Hematopoietic multipotent progenitor cell treated with erythropoietin and hydrocortisone succinate and interleukin-3 and kit ligand, for 17 days (in vitro differentiated cells): ENCODE measurements around the gene CCL14.
"Not testable (repeated sequence)": the region's sequence is repeated elsewhere in the genome, so short reads cannot be mapped to it uniquely, and the experiment has no call there.

Experiments used
- DNase-seq: peaks from one replicate; pipeline ENCODE4 v3.0.0-alpha.2; 2015; ENCODE audit warnings: low spot score

Gene CCL14

DNA sequence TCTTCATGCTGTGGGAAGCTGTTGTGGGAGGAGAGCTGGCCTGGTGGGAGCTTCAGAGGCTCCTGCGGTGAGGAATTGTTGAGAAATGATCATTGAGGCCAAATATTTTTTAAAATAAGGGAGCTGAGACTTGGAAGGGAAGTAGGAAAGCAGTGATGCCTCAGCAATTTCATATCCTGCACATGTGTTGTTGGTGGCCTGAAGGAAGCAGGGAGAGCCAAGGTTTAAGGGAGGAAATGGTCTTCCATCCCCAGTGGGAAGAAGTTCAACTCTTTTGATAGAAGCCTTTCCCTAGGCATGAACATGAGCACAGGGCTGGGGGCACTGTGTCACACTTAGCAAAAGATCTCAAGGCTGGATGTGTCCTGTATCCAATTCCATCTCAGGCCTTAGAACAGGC lies at the start of gene CCL14:
Gene CCL14 (minus strand): TSS at position 87 of the 400 bp plus-strand sequence. CDS start 80 bp downstream, at position 7.
- no peak for DNase-seq

DNA sequence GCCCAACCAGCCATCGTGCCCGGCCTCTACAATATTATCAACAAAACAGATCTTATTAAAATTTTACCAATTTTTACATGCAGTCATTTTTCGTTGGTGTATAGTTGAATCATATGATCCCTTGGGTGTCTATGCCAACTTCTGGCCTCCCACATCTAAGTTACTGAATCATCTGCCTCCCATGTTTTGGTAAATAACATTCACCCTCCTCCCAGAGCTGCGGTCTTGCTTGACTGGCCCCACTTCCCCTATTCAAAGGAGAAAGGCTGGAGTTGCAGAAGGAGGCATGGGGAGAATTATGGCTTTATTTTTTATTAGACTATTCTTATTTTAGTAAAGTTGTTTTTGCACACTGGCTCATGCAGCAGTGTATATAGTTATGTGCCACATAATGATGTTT lies 49.7 kb upstream of the CCL14 start:
- no peak for DNase-seq

DNA sequence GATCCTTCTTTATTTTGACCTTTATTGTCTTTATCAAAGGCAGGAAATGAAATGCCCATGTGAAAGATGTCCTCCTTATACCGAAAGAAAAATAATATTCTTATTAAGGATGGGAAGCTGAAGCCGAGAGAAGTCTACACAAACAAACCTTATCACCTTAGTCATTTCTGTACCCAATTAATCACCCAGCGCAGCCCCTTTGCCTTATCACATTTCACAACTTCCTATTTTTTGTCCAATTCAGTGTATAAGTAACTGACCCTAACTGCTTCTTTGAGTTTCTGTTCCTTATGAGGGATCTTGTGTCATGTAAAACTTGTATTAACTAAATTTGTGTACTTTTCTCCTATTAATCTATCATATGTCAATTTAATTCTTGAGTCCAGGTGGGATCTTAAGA lies 47.6 kb upstream of the CCL14 start:
- DNase-seq = no peak

DNA sequence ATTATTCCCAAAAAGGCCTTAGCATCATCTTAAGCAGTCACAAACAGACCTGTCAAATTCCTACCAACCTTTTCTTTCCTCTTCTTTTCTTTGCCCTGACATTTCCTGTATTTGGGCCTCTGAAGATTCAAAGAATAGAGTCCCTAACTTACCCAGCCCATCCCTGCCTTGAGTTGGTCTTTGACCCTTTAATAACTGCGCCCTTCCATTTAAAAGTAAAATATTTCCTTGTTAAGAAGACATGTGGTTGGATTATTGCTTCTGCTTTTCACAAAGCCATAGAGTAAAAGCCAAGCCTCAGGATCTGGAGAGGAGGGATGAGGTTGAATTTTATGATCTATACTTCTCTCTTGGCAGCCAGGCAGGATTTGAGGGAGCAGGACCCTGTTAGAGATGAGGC lies 44.4 kb upstream of the CCL14 start:
- DNase-seq = no peak

DNA sequence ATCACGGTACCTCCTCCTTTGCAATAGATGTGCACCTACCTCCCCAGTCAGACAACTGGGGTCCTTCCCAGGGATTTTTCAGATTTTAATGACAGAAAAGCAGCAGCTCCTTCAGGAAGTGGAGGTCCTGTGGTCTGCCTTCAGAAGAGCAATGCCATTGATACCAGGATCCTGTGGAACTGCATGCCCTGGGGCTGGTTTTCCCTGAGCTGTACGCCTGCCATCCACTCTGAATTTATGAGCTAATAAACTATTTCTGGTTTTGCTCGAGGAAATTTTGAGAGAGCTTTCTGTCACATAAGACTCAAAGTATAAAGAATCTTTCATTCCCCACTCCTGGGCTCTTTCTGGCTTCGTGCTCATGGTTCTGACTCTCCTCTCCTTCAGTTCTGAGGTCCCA lies 41.2 kb upstream of the CCL14 start:
- no peak for DNase-seq

DNA sequence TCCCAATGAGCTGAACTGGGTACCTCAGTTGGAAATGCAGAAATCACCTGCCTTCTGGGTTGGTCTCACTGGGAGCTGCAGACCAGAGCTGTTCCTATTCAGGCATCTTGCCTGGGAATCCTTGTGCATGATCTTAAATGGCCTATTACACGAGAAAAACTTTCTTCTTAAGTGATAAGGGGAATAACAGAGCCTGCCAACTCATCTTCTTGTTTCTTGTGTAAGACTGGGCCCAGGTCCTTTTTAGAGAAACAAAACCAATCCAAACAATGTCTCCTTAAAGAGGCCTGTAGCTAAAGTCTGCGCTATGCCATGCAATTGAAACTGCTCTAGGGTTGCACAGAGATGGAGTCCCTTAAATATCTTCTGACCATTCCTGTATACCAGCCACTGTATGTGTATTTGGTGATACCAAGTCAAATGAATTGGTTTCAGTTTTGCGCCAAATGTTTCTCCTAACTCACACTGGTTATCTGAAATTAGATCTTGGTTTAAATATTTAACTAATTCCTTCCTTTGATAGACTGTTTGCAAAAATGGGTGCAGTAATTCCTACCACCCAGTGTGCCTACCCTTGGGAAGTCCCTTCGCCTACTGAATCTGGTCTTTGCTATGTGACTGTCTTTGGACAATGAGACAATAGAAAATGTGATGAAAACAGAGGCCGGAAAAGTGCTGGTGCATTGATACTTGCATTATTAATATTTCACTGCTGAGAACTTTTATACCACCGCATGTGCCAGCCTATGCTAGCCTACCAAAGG lies 37.8 kb upstream of the CCL14 start:
- no peak for DNase-seq

DNA sequence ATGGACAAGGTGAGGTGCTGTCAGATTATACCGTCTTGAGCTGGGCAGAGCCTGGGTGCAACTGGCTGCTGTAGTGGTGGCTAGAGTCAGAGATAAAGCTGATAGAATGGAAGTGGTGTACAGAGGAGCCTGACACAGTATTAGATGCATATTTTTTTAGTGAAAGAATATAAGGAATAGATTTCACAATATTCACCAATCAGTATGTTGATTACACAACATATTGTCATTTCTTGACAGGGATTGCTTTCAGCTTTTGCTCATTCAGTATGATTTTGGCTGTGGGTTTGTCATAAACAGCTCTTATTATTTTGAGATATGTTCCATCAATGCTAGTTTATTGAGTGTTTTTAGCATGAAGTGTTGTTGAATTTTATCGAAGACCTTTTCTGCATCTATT lies 32.9 kb upstream of the CCL14 start:
- no peak for DNase-seq

DNA sequence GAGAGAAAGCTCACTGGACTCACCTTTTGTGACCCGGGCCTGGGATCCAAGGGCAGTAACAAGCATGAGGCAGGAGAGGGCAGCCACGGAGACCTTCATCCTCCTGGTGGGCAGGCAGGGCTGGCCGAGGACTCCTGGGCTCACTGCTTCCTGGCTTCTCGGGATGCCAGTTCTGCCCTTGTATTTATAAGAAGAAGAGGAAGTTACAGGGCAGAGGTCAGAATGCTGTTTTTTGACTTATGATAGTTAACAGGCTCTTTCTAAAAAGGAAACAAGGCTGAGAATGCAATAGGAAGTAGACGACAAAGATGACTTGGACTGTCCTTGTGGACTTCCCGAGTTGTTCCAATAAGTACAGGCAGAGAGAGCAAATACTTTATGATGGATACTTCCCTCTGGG lies 31.3 kb upstream of the CCL14 start, which contains the start of gene CCL23:
Gene CCL23 (minus strand): TSS at position 174 of the 400 bp plus-strand sequence. CDS start 75 bp downstream, at position 99.
- no peak for DNase-seq

DNA sequence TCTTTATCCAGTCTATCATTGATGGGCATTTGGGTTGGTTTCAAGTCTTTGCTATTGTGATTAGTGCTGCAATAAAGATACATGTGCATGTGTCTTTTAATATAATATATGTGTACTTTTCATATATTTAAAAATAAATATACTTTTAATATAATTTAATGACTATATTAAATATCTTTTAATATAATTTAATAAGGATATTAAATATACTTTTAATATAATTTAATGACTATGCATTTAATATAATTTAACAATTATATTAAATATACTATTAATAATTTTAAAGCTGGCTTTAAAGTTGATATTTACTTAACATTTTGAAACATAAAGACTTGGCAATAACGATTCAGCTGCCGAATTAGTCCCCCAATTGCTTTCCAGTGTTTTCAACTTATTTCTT lies 30.0 kb upstream of the CCL14 start:
- no peak for DNase-seq

DNA sequence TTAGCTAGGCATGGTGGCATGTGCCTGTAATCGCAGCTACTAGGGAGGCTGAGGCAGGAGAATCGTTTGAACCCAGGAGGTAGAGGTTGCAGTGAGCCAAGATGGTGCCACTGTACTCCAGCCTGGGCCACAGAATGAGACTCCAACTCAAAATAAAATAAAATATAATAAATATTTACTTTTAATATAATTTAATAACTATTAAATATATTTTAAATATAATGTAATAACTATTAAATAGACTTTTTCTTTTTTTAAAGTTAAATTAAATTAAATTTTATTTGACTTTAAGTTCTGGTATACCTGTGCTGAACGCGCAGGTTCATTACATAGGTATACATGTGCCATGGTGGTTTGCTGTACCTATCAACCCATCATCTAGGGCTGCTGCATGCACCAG lies 29.4 kb upstream of the CCL14 start:
- not testable (repeated sequence) for DNase-seq

DNA sequence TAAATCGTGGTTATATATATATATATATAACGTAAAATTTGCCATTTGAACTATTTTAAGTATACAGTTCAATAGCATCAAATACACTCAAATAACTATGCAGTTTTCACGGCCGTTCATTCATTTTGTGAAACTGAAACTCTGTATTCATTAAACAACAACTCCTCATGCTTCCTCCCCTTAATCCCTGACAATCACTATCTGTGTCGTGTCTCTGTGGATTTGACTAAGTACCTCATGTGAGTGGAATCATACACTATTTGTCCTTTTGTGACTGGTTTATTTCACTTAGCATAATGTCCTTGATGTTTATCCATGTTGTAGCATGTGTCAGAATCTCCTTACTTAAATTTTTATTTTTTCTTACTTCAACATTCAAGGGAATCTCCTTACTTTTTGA lies 28.4 kb upstream of the CCL14 start:
- no peak for DNase-seq

DNA sequence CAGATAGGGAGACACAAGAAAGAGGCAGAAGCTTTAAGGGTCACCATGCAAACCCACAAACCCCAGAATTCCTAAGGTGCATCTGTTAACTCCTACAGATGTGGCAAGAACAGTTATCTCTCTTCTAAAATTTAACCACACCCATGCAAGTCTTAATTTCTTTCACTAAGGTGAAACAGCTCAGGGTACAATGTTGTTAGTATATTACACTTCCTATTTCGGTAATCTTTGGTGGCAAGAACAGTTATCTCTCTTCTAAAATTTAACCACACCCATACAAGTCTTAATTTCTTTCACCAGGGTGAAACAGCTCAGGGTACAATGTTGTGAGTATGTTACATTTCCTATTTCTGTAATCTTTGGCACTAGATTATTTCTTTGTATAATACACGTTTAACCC lies 24.7 kb upstream of the CCL14 start:
- DNase-seq = peak; percentile 5

DNA sequence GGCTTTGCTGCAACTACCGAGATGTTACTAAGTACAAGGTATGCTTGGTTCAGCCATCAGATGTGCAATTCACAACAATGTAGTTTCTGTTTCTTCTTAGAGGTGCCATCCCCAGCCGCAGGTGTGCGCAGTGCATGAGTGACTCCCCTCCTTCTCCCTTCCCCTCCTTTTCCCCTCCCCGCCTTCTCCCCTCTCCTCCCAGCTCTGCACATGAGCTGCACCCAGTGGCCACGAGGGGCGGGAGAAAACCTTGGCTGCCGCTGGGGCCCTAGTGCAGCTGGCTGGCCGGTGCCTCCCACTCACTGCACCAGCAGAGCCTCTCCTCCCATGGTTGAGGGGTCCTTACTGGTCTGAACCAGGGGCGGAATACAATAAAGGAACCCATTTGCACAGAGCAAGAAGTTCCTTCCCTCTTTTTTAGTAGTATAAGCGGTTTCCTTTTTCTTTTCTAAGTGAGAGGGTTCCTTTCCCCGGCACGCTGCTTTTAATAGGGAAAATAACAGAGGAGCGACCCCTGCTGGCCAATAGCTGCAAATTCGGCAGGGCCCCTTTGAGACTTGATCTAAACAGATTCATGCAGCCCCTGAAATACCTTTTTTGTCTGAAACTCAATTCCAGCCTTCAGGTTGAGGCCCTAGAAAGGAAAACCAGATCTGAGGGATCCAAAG lies 22.6 kb upstream of the CCL14 start:
- no peak for DNase-seq

DNA sequence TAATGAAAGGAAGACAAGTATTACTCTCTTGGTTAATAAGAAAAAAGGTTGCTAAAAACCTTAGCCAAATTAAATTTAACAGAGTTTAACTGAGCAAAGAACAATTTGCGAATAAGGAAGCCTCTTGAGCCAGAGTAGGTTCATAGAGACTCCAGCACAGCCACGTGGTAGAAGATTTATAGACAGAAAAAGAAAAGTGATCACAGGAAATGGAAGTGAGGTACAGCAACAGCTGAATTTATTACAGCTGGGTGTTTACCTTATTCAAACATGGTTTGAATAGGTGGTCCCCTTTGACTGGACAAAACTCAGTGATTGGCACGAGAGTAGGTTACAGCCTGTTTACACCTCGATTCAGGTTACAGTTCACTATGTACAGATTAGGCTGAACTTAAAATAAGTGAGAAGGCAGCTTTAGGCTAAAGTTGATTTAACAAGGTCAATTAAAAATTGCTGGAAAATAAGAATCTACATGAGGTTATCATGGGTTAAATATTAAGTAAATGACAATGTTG lies 18.1 kb upstream of the CCL14 start:
- no peak for DNase-seq

DNA sequence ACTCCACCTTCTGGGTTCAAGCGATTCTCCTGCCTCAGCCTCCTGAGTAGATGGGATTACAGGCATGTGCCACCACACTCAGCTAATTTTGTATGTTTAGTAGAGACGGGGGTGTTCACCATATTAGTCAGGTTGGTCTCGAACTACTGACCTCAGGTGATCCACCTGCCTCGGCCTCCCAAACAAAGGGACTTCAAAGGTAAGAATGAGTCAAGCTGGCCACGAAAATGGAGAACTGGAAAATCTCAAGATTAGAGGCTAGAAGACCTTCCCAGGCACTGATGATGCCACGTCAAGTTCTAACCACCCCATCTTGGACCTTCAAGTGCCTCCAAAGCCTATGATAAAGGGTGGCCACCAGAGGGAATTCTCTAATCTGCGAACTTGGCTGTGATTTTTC lies 16.1 kb upstream of the CCL14 start:
- DNase-seq = no peak

DNA sequence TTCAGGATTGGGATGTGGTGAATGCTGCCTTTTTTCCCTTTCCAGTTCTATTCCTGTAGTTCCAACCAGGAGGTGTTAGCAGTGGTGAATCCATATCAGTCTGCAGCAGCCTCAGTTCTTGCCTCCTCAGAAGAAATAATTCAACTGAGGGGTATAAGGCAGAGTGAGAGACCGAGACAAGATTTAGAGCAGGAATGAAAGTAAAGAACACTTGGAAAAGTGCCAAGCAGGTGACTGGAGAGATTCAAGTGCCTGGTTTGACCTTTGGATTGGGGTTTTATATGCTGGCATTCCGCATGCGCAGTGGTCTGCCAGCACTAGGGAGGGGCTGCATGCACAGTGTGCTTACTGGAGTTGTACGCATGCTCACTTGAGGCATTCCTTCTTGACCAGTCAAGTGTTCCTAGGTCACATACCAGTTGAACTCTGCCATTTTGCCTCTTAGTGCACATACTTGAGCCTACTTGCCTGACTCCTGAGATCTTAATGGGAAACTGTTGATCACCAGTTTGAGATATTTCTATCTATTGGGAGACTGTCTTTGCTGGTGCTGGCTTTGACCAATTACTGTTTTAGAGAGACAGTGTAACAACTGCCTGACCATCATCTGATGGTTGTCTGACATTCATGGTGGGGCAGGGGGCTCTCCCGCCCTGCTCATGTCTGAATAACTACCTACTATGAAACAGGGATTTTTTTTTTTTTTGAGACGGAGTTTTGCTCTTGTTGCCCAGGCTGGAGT lies 15.5 kb upstream of the CCL14 start:
- no peak for DNase-seq

DNA sequence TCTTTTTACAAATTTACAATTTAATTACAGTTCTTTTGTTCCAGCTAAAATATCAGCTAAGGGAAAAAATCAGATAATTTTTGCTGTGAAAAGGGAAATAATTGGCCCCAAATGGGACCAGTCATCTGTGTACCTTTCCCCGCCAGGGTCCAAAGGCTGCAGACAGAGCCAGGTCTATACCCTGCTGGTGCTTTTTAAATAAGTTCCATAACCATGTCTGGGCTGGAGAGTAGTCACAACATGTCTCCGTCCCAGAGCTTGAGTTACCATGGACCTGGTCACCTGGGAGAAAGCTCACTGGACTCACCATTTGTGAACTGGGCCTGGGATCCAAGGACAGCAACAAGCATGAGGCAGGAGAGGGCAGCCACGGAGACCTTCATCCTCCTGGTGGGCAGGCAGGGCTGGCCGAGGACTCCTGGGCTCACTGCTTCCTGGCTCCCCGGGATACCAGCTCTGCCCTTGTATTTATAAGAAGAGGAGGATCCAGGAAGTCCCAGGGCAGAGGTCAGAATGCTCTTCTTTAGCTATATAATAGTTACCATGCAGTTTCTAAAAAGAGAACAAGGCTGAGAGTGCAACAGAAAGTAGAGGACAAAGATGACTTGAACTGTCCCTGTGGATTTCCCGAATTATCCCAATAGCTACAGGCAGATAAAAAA lies 14.7 kb upstream of the CCL14 start, which contains the start of gene CCL15:
Gene CCL15 (minus strand): TSS at position 444 of the 662 bp plus-strand sequence. CDS start 61 bp downstream, at position 383.
- no peak for DNase-seq

DNA sequence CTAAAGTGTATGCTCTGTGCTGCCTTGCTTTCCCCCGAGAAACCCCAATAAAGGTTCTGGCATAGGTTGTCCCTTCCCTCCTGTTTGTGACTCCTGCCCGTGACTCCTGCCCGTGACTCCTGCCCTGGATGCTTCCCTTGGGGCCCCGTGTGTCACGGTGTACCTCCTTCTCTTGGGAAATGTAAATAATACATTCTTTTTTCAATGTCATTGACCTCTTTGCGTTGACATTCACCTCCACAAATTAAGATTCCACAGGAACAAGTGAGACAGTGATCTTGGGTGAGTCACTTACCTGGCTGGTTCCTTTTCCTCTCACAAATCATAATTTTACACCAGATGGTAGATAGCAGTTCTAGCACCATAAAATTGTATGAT lies 14.2 kb upstream of the CCL14 start:
- DNase-seq = no peak

DNA sequence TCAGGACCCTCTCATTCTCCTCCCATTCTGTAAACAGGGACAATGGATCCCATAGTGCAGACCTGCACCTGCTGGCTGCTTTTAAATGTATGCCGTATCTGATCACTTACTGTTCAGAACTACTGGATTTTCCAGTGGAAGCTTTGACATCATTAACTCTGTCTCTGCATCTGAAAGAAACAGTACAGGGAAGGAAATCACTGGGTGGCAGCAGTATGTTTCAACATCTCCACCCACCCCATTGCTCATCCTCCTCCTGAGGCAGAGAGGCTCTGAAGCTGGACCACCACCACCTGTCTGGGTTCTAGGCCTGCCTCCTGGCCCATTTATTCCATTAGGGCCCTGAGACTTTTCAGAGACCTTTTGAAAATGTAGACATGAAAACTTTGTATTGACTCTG lies 12.2 kb upstream of the CCL14 start:
- DNase-seq = no peak

DNA sequence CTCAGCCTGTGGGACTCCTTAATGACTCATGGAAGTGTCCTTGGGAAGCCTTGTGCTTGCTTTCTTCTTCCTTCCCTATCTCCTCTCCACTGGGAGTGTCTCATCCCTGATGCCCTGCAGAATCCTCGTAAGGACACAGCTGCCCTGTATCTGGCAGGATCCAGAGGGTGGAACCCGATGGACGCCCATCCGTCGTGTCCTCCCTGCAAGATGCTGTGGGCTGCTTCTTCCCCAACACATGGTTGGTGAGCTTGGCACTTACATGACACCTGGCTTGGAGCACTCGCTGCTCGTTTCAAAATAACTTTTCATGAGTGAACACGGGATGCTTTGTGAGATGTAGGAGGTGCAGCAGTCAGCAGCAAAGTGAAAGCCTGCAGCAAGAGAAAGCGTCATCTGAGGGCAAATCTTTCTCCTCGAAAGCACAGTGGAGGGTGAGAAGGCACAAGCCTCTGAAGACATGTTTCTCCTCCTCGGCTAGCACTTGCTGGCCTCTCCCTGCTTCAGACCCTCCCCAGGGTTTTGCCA lies 11.6 kb upstream of the CCL14 start:
- no peak for DNase-seq

DNA sequence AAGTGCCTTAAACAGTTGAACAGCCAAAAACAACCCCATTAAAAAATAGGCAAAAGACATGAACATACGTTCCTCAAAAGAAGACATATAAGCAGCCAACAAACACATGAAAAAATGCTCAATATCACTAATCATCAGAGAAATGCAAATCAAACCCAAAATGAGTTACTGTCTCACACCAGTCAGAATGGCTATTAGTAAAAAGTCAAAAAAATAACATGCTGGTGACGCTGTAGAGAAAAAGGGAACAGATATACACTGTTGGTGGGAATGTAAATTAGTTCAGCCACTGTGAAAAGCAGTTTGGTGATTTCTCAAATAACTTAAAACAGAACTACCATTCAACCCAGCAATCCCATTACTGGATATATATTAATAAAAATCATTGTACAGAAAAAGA lies 8.8 kb upstream of the CCL14 start:
- not testable (repeated sequence) for DNase-seq

DNA sequence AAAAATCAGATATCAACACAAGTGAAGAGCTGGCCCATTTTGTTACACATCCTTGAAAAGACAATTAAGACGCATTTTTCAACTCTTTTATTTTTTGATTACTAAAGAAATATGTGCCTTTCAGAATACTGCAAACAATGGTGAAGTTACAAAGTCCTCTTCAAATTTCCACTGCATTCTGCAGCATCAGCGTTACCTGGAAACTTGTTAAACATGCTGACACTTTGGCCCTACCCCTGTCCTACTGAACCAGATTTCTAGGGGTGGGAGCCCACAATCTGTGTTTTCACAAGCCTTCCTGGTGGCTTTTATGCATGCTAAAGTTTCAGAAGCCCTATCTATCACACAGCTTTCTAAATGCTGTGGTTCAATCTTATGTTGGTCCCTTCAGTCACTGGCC lies 4.5 kb upstream of the CCL14 start:
- DNase-seq = no peak
